Urothelium cell line (cell line): Measurements from ENCODE around the gene IQUB.
A peak's percentile ranks its signal among the peaks of the same experiment; 100 is the strongest.
"Not testable (repeated sequence)": the region's sequence is repeated elsewhere in the genome, so short reads cannot be mapped to it uniquely, and the experiment has no call there.

ENCODE experiments used
- DNase-seq: peaks from one replicate; pipeline ENCODE4 v3.0.0; 2011; ENCODE audit warnings: low spot score, mixed read lengths
- FAIRE-seq: peaks from 2 replicates; lab custom pipeline; 2011; peaks lifted over from hg19 to GRCh38; lab: Jason Lieb, UNC

Gene IQUB

GRCh38 chr7:123494193-123494796 lies 40.1 kb downstream of the IQUB start:
- DNase-seq (no peak), FAIRE-seq (no peak)

GRCh38 chr7:123492485-123492884 lies 41.9 kb downstream of the IQUB start:
- no peak for FAIRE-seq
- peak; percentile 3 for DNase-seq

- FAIRE-seq (no peak), DNase-seq (no peak)
Measured at GRCh38 chr7:123485721-123486120, 48.7 kb downstream of the IQUB start.

GRCh38 chr7:123485187-123485586 lies 49.2 kb downstream of the IQUB start:
- FAIRE-seq, result no peak
- no peak for DNase-seq

GRCh38 chr7:123484199-123484598 lies 50.2 kb downstream of the IQUB start:
- FAIRE-seq (no peak), DNase-seq (no peak)

- DNase-seq (no peak), FAIRE-seq (no peak)
Measured at GRCh38 chr7:123480107-123480506, 54.3 kb downstream of the IQUB start.

- not testable (repeated sequence) for DNase-seq, FAIRE-seq
Measured at GRCh38 chr7:123478056-123478455, 56.3 kb downstream of the IQUB start.

- FAIRE-seq (no peak), DNase-seq (no peak)
Measured at GRCh38 chr7:123472750-123473445, 61.5 kb downstream of the IQUB start.

GRCh38 chr7:123472327-123472726 lies 62.1 kb downstream of the IQUB start:
- no peak for FAIRE-seq
- DNase-seq, result no peak

- no peak for FAIRE-seq
- no peak for DNase-seq
Measured at GRCh38 chr7:123468303-123468702, 66.1 kb downstream of the IQUB start.

- no peak for FAIRE-seq
- DNase-seq, result no peak
Measured at GRCh38 chr7:123463890-123464289, 70.5 kb downstream of the IQUB start.

- DNase-seq (peak; percentile 25), FAIRE-seq (no peak)
Measured at GRCh38 chr7:123460616-123461015, 73.8 kb downstream of the IQUB start.

- FAIRE-seq (no peak), DNase-seq (no peak)
Measured at GRCh38 chr7:123455965-123456470, 78.4 kb downstream of the IQUB start.

GRCh38 chr7:123440101-123440548 lies 94.3 kb downstream of the IQUB start:
- DNase-seq, result no peak
- no peak for FAIRE-seq

GRCh38 chr7:123439191-123439590 lies 95.2 kb downstream of the IQUB start:
- no peak for FAIRE-seq

GRCh38 chr7:123437447-123437995 lies 96.9 kb downstream of the IQUB start:
- peak; percentile 6 for DNase-seq
- FAIRE-seq, result no peak

More at GRCh38 chr7:123439191-123439590, 95.2 kb downstream of the IQUB start:
- no peak for DNase-seq

GRCh38 chr7:123435080-123435700 lies 99.2 kb downstream of the IQUB start:
- DNase-seq, result no peak
- no peak for FAIRE-seq

GRCh38 chr7:123433665-123434064 lies 100.7 kb downstream of the IQUB start:
- DNase-seq (no peak), FAIRE-seq (no peak)

GRCh38 chr7:123432601-123433000 lies 101.8 kb downstream of the IQUB start:
- no peak for DNase-seq
- FAIRE-seq, result no peak

- FAIRE-seq, result no peak
Measured at GRCh38 chr7:123431075-123431614, 103.2 kb downstream of the IQUB start.

GRCh38 chr7:123425246-123425645 lies 109.1 kb downstream of the IQUB start:
- DNase-seq, result no peak
- no peak for FAIRE-seq

More at GRCh38 chr7:123431075-123431614, 103.2 kb downstream of the IQUB start:
- no peak for DNase-seq
